Measurements from ENCODE around the gene C1D. TPM values are rescaled to one million over a fixed set of nuclear protein-coding genes. Genes with fewer than 3 reads are reported as not detected.

The C1D gene
- total RNA-seq, 5 donors from 2014 or later (not counting 1 experiment from before 2014, with no cell fraction given): 8.7 to 18.7 (median 13.5) TPM

GRCh38 chr2:68091439-68092034 lies 28.7 kb upstream of the C1D start:
- ATAC-seq (replicated peaks in 1 of 4): no peak
- 83% methylated on average over 1 of the region's 2 CpGs for WGBS (ENCODE audit: insufficient coverage)
- no peak for DNase-seq
- ChIA-PET CTCF (interaction anchor here in 1 of 2 donors (0.9 kb wide), 1 partner anchor 21 kb away, joined by 3 read pairs; no protein-coding TSS in a partner anchor), POLR2A (interaction anchor here in 1 of 2 donors (1.1 kb wide), 1 partner anchor 29 kb away, joined by 3 read pairs; the partner anchor contains the start of gene C1D)
- no peaks in the 10 kb centered on the region for H3K36me3 ChIP-seq (ENCODE audit: control insufficient read depth in 2 of 2, extremely low read depth in 1 of 2, insufficient read depth in 1 of 2, low read length in 1 of 2)
- no peaks in the 10 kb centered on the region for H3K9me3 ChIP-seq
- no peaks in the 10 kb centered on the region for H3K27me3 Mint-ChIP-seq
- H3K4me3 ChIP-seq (ENCODE audit: control insufficient read depth in 1 of 2, extremely low read depth in 1 of 2, low read length in 1 of 2): no peak overlapping the region
- H3K36me3 Mint-ChIP-seq: no peaks in the 10 kb centered on the region
- H3K27me3 ChIP-seq (replicated peaks in 1 of 2; ENCODE audit: control insufficient read depth in 2 of 2, extremely low read depth in 1 of 2, insufficient read depth in 2 of 2, low read length in 1 of 2): no peaks in the 10 kb centered on the region
- no peak overlapping the region for H3K27ac Mint-ChIP-seq
- peaks cover 0 to 15% of the 10 kb centered on the region in 2 experiments for H3K4me1 ChIP-seq (ENCODE audit: control insufficient read depth in 1 of 2, extremely low read depth in 1 of 2, insufficient read depth in 2 of 2, low read length in 2 of 2)
- H3K27ac ChIP-seq (ENCODE audit: low read length): no peak overlapping the region
- no peak overlapping the region for H3K4me3 Mint-ChIP-seq
- peaks cover 10 to 15% (median 12%) of the 10 kb centered on the region in 3 donors for H3K4me1 Mint-ChIP-seq
- H3K9me3 Mint-ChIP-seq: no peaks in the 10 kb centered on the region

GRCh38 chr2:68089961-68090360 lies 27.2 kb upstream of the C1D start:
- Mint-ChIP-seq H3K36me3 (no peaks in the 10 kb centered on the region), H3K4me3 (no peak overlapping the region), H3K4me1 (peaks cover 10 to 15% (median 12%) of the 10 kb centered on the region in 3 donors), H3K27ac (no peak overlapping the region), H3K9me3 (no peaks in the 10 kb centered on the region), H3K27me3 (peaks cover 2 to 6% of the 10 kb centered on the region in 2 donors)
- peaks cover 0 to 15% of the 10 kb centered on the region in 2 experiments for H3K4me1 ChIP-seq (ENCODE audit: control insufficient read depth in 1 of 2, extremely low read depth in 1 of 2, insufficient read depth in 2 of 2, low read length in 2 of 2)
- WGBS (ENCODE audit: insufficient coverage): no CpG with 5 or more reads among the region's 1 CpG
- ChIA-PET POLR2A (interaction anchor here in 1 of 2 donors (0.6 kb wide), 1 partner anchor 59 kb away, joined by 3 read pairs; no protein-coding TSS in a partner anchor), CTCF (no interaction called here)
- H3K27ac ChIP-seq (ENCODE audit: low read length): no peak overlapping the region
- H3K36me3 ChIP-seq (ENCODE audit: control insufficient read depth in 2 of 2, extremely low read depth in 1 of 2, insufficient read depth in 1 of 2, low read length in 1 of 2): no peaks in the 10 kb centered on the region
- H3K9me3 ChIP-seq: no peaks in the 10 kb centered on the region
- no peak overlapping the region for H3K4me3 ChIP-seq (ENCODE audit: control insufficient read depth in 1 of 2, extremely low read depth in 1 of 2, low read length in 1 of 2)
- ATAC-seq (replicated peaks in 1 of 4) (peak in 2 of 4 experiments; percentile 51 to 74), DNase-seq (peak in 1 of 35 experiments; percentile 16)
- no peaks in the 10 kb centered on the region for H3K27me3 ChIP-seq (replicated peaks in 1 of 2; ENCODE audit: control insufficient read depth in 2 of 2, extremely low read depth in 1 of 2, insufficient read depth in 2 of 2, low read length in 1 of 2)

GRCh38 chr2:68088940-68089339 lies 26.1 kb upstream of the C1D start:
- Mint-ChIP-seq H3K27me3 (peaks cover 2 to 6% of the 10 kb centered on the region in 2 donors), H3K27ac (no peak overlapping the region), H3K4me3 (no peak overlapping the region), H3K36me3 (no peaks in the 10 kb centered on the region), H3K9me3 (no peaks in the 10 kb centered on the region), H3K4me1 (peaks cover 10 to 15% (median 12%) of the 10 kb centered on the region in 3 donors)
- Histone ChIP-seq H3K27ac (ENCODE audit: low read length) (no peak overlapping the region), H3K9me3 (no peaks in the 10 kb centered on the region), H3K4me3 (ENCODE audit: control insufficient read depth in 1 of 2, extremely low read depth in 1 of 2, low read length in 1 of 2) (no peak overlapping the region), H3K4me1 (ENCODE audit: control insufficient read depth in 1 of 2, extremely low read depth in 1 of 2, insufficient read depth in 2 of 2, low read length in 2 of 2) (peaks cover 0 to 15% of the 10 kb centered on the region in 2 experiments), H3K27me3 (replicated peaks in 1 of 2; ENCODE audit: control insufficient read depth in 2 of 2, extremely low read depth in 1 of 2, insufficient read depth in 2 of 2, low read length in 1 of 2) (no peaks in the 10 kb centered on the region), H3K36me3 (ENCODE audit: control insufficient read depth in 2 of 2, extremely low read depth in 1 of 2, insufficient read depth in 1 of 2, low read length in 1 of 2) (no peaks in the 10 kb centered on the region)
- DNase-seq (no peak), ATAC-seq (replicated peaks in 1 of 4) (no peak)
- ChIA-PET POLR2A (interaction anchor here in 1 of 2 donors (0.6 kb wide), 1 partner anchor 32 kb away, joined by 3 read pairs; no protein-coding TSS in a partner anchor), CTCF (interaction anchor here (0.5 to 0.6 kb wide), 2 partner anchors 47 to 101 kb away, joined by 5 to 6 read pairs; no protein-coding TSS in a partner anchor)
- no CpG with 5 or more reads among the region's 2 CpGs for WGBS (ENCODE audit: insufficient coverage)

- H3K4me3 Mint-ChIP-seq: no peak overlapping the region
- no peaks in the 10 kb centered on the region for H3K9me3 ChIP-seq
- no peaks in the 10 kb centered on the region for H3K36me3 ChIP-seq (ENCODE audit: control insufficient read depth in 2 of 2, extremely low read depth in 1 of 2, insufficient read depth in 1 of 2, low read length in 1 of 2)
- no peak overlapping the region for H3K4me3 ChIP-seq (ENCODE audit: control insufficient read depth in 1 of 2, extremely low read depth in 1 of 2, low read length in 1 of 2)
- no peak overlapping the region for H3K27ac Mint-ChIP-seq
- H3K36me3 Mint-ChIP-seq: no peaks in the 10 kb centered on the region
- DNase-seq (no peak), ATAC-seq (replicated peaks in 1 of 4) (no peak)
- 60% methylated on average over 1 of the region's 4 CpGs for WGBS (ENCODE audit: insufficient coverage)
- H3K4me1 ChIP-seq (ENCODE audit: control insufficient read depth in 1 of 2, extremely low read depth in 1 of 2, insufficient read depth in 2 of 2, low read length in 2 of 2): peaks cover 0 to 15% of the 10 kb centered on the region in 2 experiments
- H3K27me3 Mint-ChIP-seq: peaks cover 2 to 6% of the 10 kb centered on the region in 2 donors
- CTCF ChIA-PET: interaction anchor here in 1 of 2 donors (0.7 to 1.1 kb wide), 2 partner anchors 12 to 475 kb away, joined by 3 read pairs; no protein-coding TSS in a partner anchor
- no peaks in the 10 kb centered on the region for H3K27me3 ChIP-seq (replicated peaks in 1 of 2; ENCODE audit: control insufficient read depth in 2 of 2, extremely low read depth in 1 of 2, insufficient read depth in 2 of 2, low read length in 1 of 2)
- H3K27ac ChIP-seq (ENCODE audit: low read length): no peak overlapping the region
- no peaks in the 10 kb centered on the region for H3K9me3 Mint-ChIP-seq
- POLR2A ChIA-PET: interaction anchor here in 1 of 2 donors (0.6 kb wide), 1 partner anchor 9 kb away, joined by 4 read pairs; no protein-coding TSS in a partner anchor
- H3K4me1 Mint-ChIP-seq: peaks cover 10 to 15% (median 12%) of the 10 kb centered on the region in 3 donors
These were observed 23.4 kb upstream of the C1D start for GRCh38 chr2:68086166-68086565.

GRCh38 chr2:68083346-68083745 lies 20.5 kb upstream of the C1D start:
- Mint-ChIP-seq H3K4me1 (no peaks in the 10 kb centered on the region), H3K9me3 (no peaks in the 10 kb centered on the region), H3K4me3 (no peak overlapping the region), H3K36me3 (no peaks in the 10 kb centered on the region), H3K27me3 (peaks cover 5 to 10% of the 10 kb centered on the region in 2 donors), H3K27ac (no peak overlapping the region)
- Histone ChIP-seq H3K4me3 (ENCODE audit: control insufficient read depth in 1 of 2, extremely low read depth in 1 of 2, low read length in 1 of 2) (no peak overlapping the region), H3K9me3 (no peaks in the 10 kb centered on the region), H3K4me1 (ENCODE audit: control insufficient read depth in 1 of 2, extremely low read depth in 1 of 2, insufficient read depth in 2 of 2, low read length in 2 of 2) (no peaks in the 10 kb centered on the region), H3K27me3 (replicated peaks in 1 of 2; ENCODE audit: control insufficient read depth in 2 of 2, extremely low read depth in 1 of 2, insufficient read depth in 2 of 2, low read length in 1 of 2) (no peaks in the 10 kb centered on the region), H3K36me3 (ENCODE audit: control insufficient read depth in 2 of 2, extremely low read depth in 1 of 2, insufficient read depth in 1 of 2, low read length in 1 of 2) (no peaks in the 10 kb centered on the region), H3K27ac (ENCODE audit: low read length) (no peak overlapping the region)
- CTCF ChIA-PET: no interaction called here
- POLR2A ChIA-PET: no interaction called here
- WGBS (ENCODE audit: insufficient coverage): no CpG with 5 or more reads among the region's 1 CpG
- ATAC-seq (replicated peaks in 1 of 4) (no peak), DNase-seq (no peak)

GRCh38 chr2:68074050-68074449 lies 11.2 kb upstream of the C1D start:
- Mint-ChIP-seq H3K4me3 (no peak overlapping the region), H3K27ac (no peak overlapping the region), H3K27me3 (peaks cover 0 to 3% of the 10 kb centered on the region in 2 donors), H3K4me1 (no peaks in the 10 kb centered on the region), H3K36me3 (no peaks in the 10 kb centered on the region), H3K9me3 (no peaks in the 10 kb centered on the region)
- no peaks in the 10 kb centered on the region for H3K4me1 ChIP-seq (ENCODE audit: control insufficient read depth in 1 of 2, extremely low read depth in 1 of 2, insufficient read depth in 2 of 2, low read length in 2 of 2)
- H3K36me3 ChIP-seq (ENCODE audit: control insufficient read depth in 2 of 2, extremely low read depth in 1 of 2, insufficient read depth in 1 of 2, low read length in 1 of 2): no peaks in the 10 kb centered on the region
- ChIA-PET POLR2A (no interaction called here), CTCF (interaction anchor here in 1 of 2 donors (1.1 kb wide), 1 partner anchor 41 kb away, joined by 3 read pairs; no protein-coding TSS in a partner anchor)
- WGBS (ENCODE audit: insufficient coverage): 60% methylated on average over 1 of the region's 6 CpGs
- ATAC-seq (replicated peaks in 1 of 4) (no peak), DNase-seq (no peak)
- no peaks in the 10 kb centered on the region for H3K27me3 ChIP-seq (replicated peaks in 1 of 2; ENCODE audit: control insufficient read depth in 2 of 2, extremely low read depth in 1 of 2, insufficient read depth in 2 of 2, low read length in 1 of 2)
- H3K9me3 ChIP-seq: no peaks in the 10 kb centered on the region
- H3K27ac ChIP-seq (ENCODE audit: low read length): no peak overlapping the region
- no peak overlapping the region for H3K4me3 ChIP-seq (ENCODE audit: control insufficient read depth in 1 of 2, extremely low read depth in 1 of 2, low read length in 1 of 2)

All from T-cell (primary cell).